ENCODE data around the gene CTXND1.

The CTXND1 gene

GRCh38 chr15:80183306-80183705, 68.7 kb downstream of the CTXND1 start:
- in situ Hi-C loops (cut with MboI; ENCODE audit: low sequenced_read_pairs), result no loop called here

DNA sequence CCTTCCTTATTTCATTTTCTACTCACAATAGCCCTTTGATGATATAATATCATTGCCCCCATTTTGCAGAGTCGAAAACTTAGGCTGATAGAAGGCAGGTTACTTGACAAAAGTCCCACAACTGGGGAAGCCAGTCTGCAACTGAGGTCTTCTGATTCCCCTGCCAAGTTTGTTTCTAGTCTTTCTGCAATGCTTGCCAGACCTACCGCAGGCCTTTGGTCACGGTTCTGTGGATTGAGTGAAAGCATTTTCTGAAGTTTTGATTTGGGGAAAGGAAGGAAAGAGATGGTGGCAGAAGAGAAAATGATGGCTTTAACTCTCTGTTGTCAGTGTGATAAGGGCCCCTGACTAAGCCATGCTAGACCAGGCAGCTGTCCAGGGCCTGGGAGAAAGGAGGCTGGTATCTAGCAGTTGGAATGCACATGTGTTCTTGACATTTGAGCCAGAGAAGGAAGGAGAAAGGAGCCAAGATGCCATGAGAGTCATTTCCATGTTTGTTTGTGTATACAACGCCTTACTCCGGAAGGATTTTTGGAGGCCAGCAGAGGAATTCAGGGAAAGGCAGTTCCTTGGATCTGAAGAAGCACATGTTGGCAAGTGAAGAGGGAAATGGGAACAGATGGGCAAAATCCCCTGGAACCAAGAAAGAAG, 69.3 kb downstream of the CTXND1 start:
- in situ Hi-C loops (cut with MboI; ENCODE audit: low sequenced_read_pairs), result no loop called here

GRCh38 chr15:80180986-80181385, 71.0 kb downstream of the CTXND1 start:
- in situ Hi-C loops (cut with MboI; ENCODE audit: low sequenced_read_pairs), result no loop called here

GRCh38 chr15:80180468-80180867, 71.5 kb downstream of the CTXND1 start:
- in situ Hi-C loops (cut with MboI; ENCODE audit: low sequenced_read_pairs), result no loop called here

GRCh38 chr15:80179935-80180334, 72.1 kb downstream of the CTXND1 start:
- in situ Hi-C loops (cut with MboI; ENCODE audit: low sequenced_read_pairs), result no loop called here

- in situ Hi-C loops (cut with MboI; ENCODE audit: low sequenced_read_pairs), result no loop called here
Observed at GRCh38 chr15:80179025-80179759, 72.8 kb downstream of the CTXND1 start.

DNA sequence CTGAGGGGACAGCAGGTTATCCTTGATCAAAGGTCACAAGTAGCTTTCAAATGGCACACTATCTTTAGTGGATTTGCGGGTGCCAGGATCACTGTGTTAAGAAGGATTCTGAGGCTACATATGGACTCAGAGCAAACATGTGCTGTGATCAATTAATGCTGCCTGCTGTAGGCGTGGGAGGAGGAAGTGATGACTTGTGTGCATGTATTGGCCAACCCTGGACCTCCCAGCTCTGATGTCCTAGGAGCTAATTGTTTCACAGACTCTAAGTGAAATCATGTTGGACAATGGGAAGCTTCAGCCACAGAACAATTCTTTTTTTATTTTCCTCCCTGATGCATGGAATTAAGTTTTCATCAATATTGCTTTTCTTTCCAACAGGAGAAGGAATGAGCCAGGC, 74.9 kb downstream of the CTXND1 start:
- in situ Hi-C loops (cut with MboI; ENCODE audit: low sequenced_read_pairs), result no loop called here

DNA sequence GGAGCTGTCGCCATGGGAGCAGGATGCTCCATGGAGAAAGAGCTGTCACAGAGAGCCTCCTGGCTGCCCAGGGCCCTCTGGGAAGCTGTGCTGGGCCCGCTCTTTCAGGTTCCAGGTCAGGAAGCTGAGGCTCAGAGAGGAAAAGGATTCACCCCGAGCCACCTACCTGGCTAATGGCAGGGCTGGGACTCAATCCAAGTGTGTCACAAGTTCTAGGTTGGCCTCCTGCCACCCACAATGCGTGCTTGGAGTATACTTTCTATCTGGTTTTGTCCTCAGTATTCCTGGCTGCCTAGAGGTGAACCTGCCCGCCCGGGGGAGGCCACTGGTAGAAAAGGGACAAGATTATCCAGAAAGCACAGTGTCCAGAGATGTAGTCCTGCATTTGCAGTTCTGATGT, 75.6 kb downstream of the CTXND1 start:
- in situ Hi-C loops (cut with MboI; ENCODE audit: low sequenced_read_pairs), result no loop called here

DNA sequence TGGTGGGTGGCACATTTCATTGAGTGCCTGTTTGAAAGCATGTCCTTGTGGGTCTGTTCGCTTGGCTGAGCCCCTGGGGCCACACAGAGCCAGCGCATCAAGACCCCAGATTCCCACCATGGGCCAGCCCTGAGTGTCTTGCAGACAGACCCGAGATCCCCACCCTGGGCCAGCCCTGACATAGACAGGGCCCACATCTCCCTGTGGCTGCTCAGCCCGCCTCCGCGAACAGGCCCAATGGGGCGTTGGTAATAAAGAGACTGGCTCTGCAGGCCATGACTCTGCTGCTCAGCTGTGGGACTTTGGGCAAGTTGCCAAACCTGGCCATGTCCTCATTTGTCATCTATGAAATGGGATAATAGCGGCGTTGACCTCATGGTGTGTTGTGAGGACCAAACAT, 76.6 kb downstream of the CTXND1 start:
- in situ Hi-C loops (cut with MboI; ENCODE audit: low sequenced_read_pairs), result no loop called here

- in situ Hi-C loops (cut with MboI; ENCODE audit: low sequenced_read_pairs), result no loop called here
Observed at GRCh38 chr15:80174017-80174746, 77.8 kb downstream of the CTXND1 start.

GRCh38 chr15:80173022-80173759, 78.8 kb downstream of the CTXND1 start:
- in situ Hi-C loops (cut with MboI; ENCODE audit: low sequenced_read_pairs), result no loop called here

- in situ Hi-C loops (cut with MboI; ENCODE audit: low sequenced_read_pairs), result no loop called here
Observed at GRCh38 chr15:80172401-80172800, 79.6 kb downstream of the CTXND1 start.

- in situ Hi-C loops (cut with MboI; ENCODE audit: low sequenced_read_pairs), result no loop called here
Observed at GRCh38 chr15:80171787-80172186, 80.2 kb downstream of the CTXND1 start.

DNA sequence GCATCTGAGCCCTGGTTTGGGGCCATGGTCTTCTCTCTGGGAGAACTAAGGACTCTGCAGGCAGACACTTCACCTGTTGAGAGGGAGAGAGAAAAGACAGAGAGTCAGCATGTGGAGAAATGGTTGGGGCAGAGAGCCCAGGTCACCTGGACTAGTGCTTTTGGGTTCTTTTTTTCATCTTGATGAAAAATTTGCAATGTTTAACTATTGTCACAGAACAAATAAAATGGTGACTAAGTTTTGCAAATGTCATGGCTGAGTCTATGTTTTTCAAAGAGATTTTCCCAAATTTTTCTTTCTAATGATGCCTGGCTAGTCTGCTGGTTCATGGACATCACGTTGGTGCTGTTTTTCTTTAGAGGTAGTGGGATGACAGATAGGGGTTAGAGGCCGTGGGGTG, 81.4 kb downstream of the CTXND1 start:
- in situ Hi-C loops (cut with MboI; ENCODE audit: low sequenced_read_pairs), result no loop called here

DNA sequence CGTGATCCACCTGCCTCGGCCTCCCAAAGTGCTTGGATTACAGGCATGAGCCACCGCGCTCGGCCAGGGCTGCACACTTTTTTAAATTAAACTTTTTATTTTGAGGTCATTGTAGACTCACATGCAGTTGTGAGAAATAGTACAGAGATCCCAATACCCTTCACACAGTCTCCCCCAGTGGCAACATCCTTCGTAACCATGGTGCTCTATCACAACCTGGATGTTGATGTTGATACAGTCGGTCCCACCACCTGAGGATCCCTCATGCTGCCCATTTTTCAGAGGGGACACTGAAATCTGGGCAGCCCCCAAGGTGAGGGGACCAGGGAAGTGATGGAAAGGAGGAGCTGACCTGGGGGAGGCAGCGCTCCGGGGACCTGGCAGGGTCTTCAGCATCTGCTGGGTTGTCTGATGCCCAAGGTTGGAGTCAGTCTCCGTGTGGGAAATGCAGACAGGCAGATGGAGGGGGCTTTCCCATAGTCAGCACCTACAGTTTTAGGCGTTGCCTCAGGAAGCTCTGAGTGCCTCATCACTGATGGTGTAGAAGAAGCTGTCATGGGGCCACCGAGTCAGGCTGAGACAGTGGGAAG, 82.2 kb downstream of the CTXND1 start:
- in situ Hi-C loops (cut with MboI; ENCODE audit: low sequenced_read_pairs), result no loop called here

- in situ Hi-C loops (cut with MboI; ENCODE audit: low sequenced_read_pairs), result no loop called here
Observed at GRCh38 chr15:80168421-80168820, 83.6 kb downstream of the CTXND1 start.

GRCh38 chr15:80167936-80168335, 84.1 kb downstream of the CTXND1 start:
- in situ Hi-C loops (cut with MboI; ENCODE audit: low sequenced_read_pairs), result no loop called here

- in situ Hi-C loops (cut with MboI; ENCODE audit: low sequenced_read_pairs), result no loop called here
Observed at GRCh38 chr15:80163897-80164296, 88.1 kb downstream of the CTXND1 start.

- in situ Hi-C loops (cut with MboI; ENCODE audit: low sequenced_read_pairs), result no loop called here
Observed at GRCh38 chr15:80163217-80163616, 88.8 kb downstream of the CTXND1 start.

DNA sequence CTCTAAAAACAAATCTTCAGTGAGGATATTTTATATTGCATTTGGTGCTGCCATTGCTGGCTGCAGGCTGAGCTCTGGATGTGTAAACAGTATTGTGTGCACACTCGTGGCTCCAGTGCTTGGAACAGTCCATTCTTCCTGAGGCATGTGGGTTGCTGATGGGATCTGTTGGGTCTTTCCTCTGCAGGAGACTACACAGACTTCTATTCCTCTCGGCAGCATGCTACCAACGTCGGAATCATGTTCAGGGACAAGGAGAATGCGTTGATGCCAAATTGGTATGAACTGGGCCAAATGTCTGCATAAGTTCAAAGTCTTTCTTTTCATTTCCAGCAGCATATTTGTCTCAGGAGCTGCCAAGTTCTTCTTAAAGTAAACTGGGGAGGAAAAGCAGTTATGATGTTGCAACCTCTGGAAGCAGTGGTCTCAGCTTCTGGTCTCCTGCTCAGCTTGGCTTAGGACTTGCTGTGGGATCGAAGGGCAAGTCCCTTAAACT, 89.9 kb downstream of the CTXND1 start:
- in situ Hi-C loops (cut with MboI; ENCODE audit: low sequenced_read_pairs), result no loop called here
